Aorta (tissue), 5 donors: ENCODE data around the gene PCSK6. TPM values are rescaled to one million over a fixed set of nuclear protein-coding genes. Genes with fewer than 3 reads are reported as not detected.
"Not testable (repeated sequence)": the region's sequence is repeated elsewhere in the genome, so short reads cannot be mapped to it uniquely, and the experiment has no call there.

Experiments used
- ATAC-seq: fragments of 200-7000 bp; cut with Tn5 transposase; one replicate; pipeline ENCODE4 v1.9.1; 2022; ENCODE audit warnings: moderate library complexity; ENCODE audit not compliant: low FRiP score
- DNase-seq, 2 donors: peaks; one replicate each; pipeline ENCODE4 v3.0.0-alpha.2; 2020
- H3K27ac ChIP-seq, 2 donors: one replicate each; pipeline ENCODE4 v1.5.1; 2013; ENCODE audit warnings: low read length in 2 of 2, mild to moderate bottlenecking in 2 of 2, moderate library complexity in 2 of 2, control low read depth in 1 of 2, inconsistent platforms in 1 of 2, low read depth in 1 of 2
- H3K27me3 ChIP-seq, 2 donors: one replicate each; pipeline ENCODE4 v1.6.1; 2013; ENCODE audit warnings: control low read depth in 1 of 2, low read length in 1 of 2, mild to moderate bottlenecking in 1 of 2, moderate library complexity in 1 of 2; ENCODE audit not compliant: insufficient read depth in 2 of 2, control insufficient read depth in 1 of 2
- H3K36me3 ChIP-seq, 2 donors: one replicate each; pipeline ENCODE4 v1.6.1; 2013; ENCODE audit warnings: control low read depth in 1 of 2, low read length in 1 of 2, mild to moderate bottlenecking in 1 of 2; ENCODE audit not compliant: insufficient read depth in 2 of 2, control insufficient read depth in 1 of 2
- H3K4me1 ChIP-seq, 2 donors: one replicate each; pipeline ENCODE4 v1.6.1; 2013; ENCODE audit warnings: low read length in 2 of 2, control low read depth in 1 of 2, mild to moderate bottlenecking in 1 of 2, moderate library complexity in 1 of 2; ENCODE audit not compliant: insufficient read depth in 2 of 2, control insufficient read depth in 1 of 2
- H3K4me3 ChIP-seq, 2 donors: one replicate each; pipeline ENCODE4 v1.5.1; 2013; ENCODE audit warnings: low read length in 2 of 2, control low read depth in 1 of 2, mild to moderate bottlenecking in 1 of 2
- H3K9me3 ChIP-seq: one replicate; pipeline ENCODE4 v1.6.1; 2013; ENCODE audit warnings: mild to moderate bottlenecking, low read length; ENCODE audit not compliant: control insufficient read depth
- WGBS, 2 donors: extraction: QIAGEN DNeasy Blood & Tissue Kit; methylation state at CpG; one replicate each; pipeline ENCODE4 v1.1.7; 2013; 5-methylcytosine and 5-hydroxymethylcytosine counted together
- intact Hi-C, 2 donors: fragments of 100-400 bp; cut with DNase I; formaldehyde crosslinking; loops; one replicate each; pipeline versions ENCODE4 v1.14.2 to v1.15.0; 2022
- polyA plus RNA-seq, 2 donors: library from polyadenylated mRNA; stranded (reverse); fragments of 200-250 nt; gene quantifications; one replicate each; pipeline ENCODE4 v1.2.3, GENCODE V29; 2013
- total RNA-seq, 2 donors: library from RNA; stranded (reverse); fragmentation: NEBNext Ultra II Directional; extraction: Animal tissue kit (Norgen Biotek cat#: 25700); gene quantifications; one replicate each; pipeline ENCODE4 v1.2.1, GENCODE V29; 2021
- donor health status: healthy with polysubstance abuse.
- donor health status: Bipolar disorder and iron deficiency.
- donor health status: DM: no; HTN: no; CAD: no.
- donor health status: DM: no; HTN: no; CAD: no.
- donor health status: DM: yes; HTN: yes; CAD: no.

PCSK6 gene
- total and polyA plus RNA-seq, 4 donors: 1.6 to 11.2 (median 5.0) TPM; not detected in 1

DNA sequence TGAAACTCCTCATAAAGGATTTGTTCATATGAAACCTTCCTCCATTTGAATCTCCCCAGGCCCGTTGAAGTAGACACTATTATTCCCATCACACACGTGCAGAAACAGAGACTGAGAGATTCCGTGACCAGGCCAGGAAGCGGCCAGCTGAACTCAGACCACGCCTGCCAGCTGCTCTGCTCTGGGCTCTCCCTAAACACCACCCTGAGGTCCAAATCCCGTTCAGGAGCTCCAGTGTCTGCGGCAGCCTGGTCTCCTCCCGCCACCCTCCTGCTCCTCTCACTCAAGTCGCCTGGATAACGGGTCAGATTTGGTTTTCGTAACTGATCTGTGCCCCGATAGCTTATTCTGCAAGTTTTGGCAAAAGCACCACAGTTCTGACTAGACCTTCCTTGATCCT lies 140.9 kb downstream of the PCSK6 start:
- Histone ChIP-seq H3K4me1 (no peaks in the 10 kb centered on the region), H3K9me3 (no peaks in the 10 kb centered on the region), H3K4me3 (no peak overlapping the region), H3K27me3 (no peaks in the 10 kb centered on the region), H3K36me3 (no peaks in the 10 kb centered on the region), H3K27ac (no peak overlapping the region)
- WGBS, 2 donors: 45 to 55% methylated on average over 12 of the region's 12 CpGs
- ATAC-seq (no peak), DNase-seq (no peak)
- intact Hi-C loops: no loop called here

DNA sequence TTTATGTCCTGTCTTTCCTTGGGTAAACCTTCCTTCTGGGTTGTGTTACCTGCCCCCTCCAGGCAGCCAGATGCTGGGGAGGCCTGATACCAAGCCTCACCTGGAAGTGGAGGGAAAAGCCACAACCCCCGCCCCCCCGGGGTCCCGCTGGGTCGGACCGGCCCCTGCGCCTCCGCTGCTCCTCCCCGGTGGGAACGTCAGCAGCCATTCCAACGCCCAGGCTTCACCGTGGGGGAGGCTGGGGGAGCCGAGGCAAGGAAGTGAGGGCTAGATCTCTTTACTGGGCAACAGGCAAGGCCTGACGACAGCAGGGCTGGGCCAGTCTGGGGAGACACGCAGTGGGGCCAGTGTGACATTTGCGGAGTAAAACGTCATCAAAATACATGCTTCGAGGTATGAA lies 141.5 kb downstream of the PCSK6 start:
- no peak overlapping the region for H3K4me3 ChIP-seq
- H3K4me1 ChIP-seq: no peaks in the 10 kb centered on the region
- H3K36me3 ChIP-seq: no peaks in the 10 kb centered on the region
- no peaks in the 10 kb centered on the region for H3K27me3 ChIP-seq
- ATAC-seq: peak; percentile 7
- no peak for DNase-seq
- H3K9me3 ChIP-seq: no peaks in the 10 kb centered on the region
- intact Hi-C loops: no loop called here
- 65 to 69% methylated on average over 16 to 17 of the region's 17 CpGs for WGBS, 2 donors
- H3K27ac ChIP-seq: no peak overlapping the region

DNA sequence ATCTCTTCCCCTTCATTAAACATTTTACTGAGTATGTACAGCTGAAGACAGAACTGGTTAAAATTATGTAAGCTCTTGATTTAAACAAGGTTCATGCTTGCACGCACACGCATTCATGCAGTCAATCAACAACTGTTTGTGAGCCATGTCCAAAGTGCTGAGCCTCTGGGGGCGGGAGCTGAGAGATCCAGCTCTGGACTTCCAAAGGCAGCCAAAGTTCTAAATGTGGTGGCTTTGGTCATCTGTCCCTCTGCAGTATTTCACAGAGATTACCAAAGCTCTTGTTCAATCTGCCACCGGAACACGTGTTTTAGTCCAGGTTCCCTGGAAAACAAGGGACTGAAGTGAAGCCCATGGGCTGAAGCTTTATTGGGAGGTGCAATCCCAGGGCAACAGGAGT lies 142.1 kb downstream of the PCSK6 start:
- DNase-seq (no peak), ATAC-seq (peak; percentile 36)
- 66 to 68% methylated on average over 5 of the region's 5 CpGs for WGBS, 2 donors
- Histone ChIP-seq H3K27me3 (no peaks in the 10 kb centered on the region), H3K4me1 (no peaks in the 10 kb centered on the region), H3K9me3 (no peaks in the 10 kb centered on the region), H3K27ac (no peak overlapping the region), H3K4me3 (no peak overlapping the region), H3K36me3 (no peaks in the 10 kb centered on the region)
- intact Hi-C loops: no loop called here

DNA sequence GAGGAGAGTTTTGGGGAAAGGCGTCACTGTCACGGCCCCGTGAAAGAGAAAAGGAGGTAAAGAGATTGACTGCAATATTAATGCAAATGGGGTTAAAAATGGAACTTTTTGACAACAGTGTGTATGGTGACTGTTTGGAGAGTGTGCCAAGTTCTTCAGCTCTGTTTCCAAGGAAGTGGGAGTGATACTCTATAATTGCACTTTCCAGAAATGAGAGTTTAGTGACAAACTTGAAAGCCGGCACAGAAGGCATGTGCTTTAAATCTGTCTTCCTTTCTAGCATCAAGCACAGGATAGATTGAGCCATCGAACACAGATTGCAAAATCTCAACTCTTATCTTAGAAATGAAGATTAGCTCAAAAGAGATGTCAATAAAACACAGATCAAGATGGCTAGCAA lies 142.6 kb downstream of the PCSK6 start:
- intact Hi-C loops: no loop called here
- ATAC-seq (no peak), DNase-seq (no peak)
- Histone ChIP-seq H3K9me3 (no peaks in the 10 kb centered on the region), H3K4me3 (no peak overlapping the region), H3K27ac (no peak overlapping the region), H3K36me3 (no peaks in the 10 kb centered on the region), H3K4me1 (no peaks in the 10 kb centered on the region), H3K27me3 (no peaks in the 10 kb centered on the region)
- 52 to 64% methylated on average over 5 of the region's 5 CpGs for WGBS, 2 donors

DNA sequence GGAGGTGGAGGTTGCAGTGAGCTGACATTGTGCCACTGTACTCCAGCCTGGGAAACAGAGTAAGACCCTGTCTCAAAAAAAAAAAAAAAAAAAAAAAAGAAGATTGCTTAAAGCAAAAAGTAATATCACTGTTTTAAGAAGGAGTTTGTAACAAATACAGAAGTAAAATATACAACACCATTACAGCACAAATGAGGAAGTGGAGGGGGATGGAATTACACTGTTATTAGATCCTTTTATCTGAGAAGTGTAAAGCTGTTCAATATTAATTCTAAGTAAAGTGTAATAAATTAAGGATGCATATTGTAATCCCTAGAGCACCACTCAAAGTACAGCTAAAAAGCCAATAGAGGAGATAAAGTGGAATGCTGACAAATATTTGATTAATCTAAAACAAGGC lies 147.5 kb downstream of the PCSK6 start:
- Histone ChIP-seq H3K36me3 (no peaks in the 10 kb centered on the region), H3K4me3 (no peak overlapping the region), H3K4me1 (no peaks in the 10 kb centered on the region), H3K27ac (no peak overlapping the region), H3K9me3 (no peaks in the 10 kb centered on the region), H3K27me3 (no peaks in the 10 kb centered on the region)
- no peak for ATAC-seq
- DNase-seq: no peak
- intact Hi-C loops: no loop called here

DNA sequence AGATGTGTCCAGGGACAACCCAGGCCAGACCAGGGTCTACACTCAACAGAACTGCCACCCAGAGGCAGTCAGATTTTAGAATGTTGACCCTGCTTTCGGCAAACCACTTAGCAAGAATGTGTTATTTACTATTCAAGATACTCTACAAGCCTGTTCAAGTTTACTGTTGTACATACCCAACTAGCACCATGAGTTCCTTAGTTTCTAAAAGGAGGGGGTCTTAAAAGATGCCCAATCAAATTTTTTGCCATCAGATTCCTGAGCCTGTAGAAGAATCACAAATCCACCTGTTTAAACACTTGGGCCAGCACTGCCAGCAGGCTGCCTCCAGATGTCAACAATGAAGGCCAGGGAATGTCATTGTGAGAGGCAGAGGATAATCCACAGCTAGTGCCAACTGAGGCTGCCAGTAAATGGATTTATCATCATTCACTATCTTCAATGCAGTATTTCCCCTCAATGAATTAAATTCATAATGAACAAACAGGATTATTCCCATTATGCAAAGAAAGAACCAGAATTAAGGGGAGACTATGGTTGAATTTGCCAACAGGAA lies 150.9 kb downstream of the PCSK6 start:
- Histone ChIP-seq H3K4me1 (no peaks in the 10 kb centered on the region), H3K9me3 (peaks cover 1% of the 10 kb centered on the region), H3K27ac (no peak overlapping the region), H3K4me3 (no peak overlapping the region), H3K36me3 (no peaks in the 10 kb centered on the region), H3K27me3 (no peaks in the 10 kb centered on the region)
- no peak for ATAC-seq
- 52 to 61% methylated on average over 1 of the region's 1 CpG for WGBS, 2 donors
- DNase-seq: no peak
- intact Hi-C loops: no loop called here

DNA sequence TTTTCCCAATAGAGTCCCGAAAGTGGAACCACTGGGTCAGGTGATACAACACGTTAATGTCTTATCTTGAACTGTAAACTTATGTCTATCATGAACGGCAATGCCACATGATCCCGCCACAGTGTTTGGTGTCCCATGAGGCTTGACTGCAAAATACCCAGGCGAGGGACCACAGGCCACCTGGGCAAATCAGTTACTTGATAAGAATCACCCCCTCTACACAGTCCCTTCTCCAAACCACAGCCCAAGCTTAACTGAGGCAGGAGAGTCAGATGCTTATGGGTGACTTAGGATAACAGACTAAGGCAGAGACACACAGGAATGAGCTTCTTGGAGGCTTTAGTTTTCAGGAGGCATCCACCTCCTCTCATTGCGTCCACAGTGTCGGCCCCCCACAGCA lies 151.5 kb downstream of the PCSK6 start:
- Histone ChIP-seq H3K4me3 (no peak overlapping the region), H3K36me3 (no peaks in the 10 kb centered on the region), H3K9me3 (peaks cover 1% of the 10 kb centered on the region), H3K27me3 (no peaks in the 10 kb centered on the region), H3K4me1 (no peaks in the 10 kb centered on the region), H3K27ac (no peak overlapping the region)
- ATAC-seq: no peak
- intact Hi-C loops: no loop called here
- 71 to 73% methylated on average over 7 of the region's 7 CpGs for WGBS, 2 donors
- DNase-seq: no peak

DNA sequence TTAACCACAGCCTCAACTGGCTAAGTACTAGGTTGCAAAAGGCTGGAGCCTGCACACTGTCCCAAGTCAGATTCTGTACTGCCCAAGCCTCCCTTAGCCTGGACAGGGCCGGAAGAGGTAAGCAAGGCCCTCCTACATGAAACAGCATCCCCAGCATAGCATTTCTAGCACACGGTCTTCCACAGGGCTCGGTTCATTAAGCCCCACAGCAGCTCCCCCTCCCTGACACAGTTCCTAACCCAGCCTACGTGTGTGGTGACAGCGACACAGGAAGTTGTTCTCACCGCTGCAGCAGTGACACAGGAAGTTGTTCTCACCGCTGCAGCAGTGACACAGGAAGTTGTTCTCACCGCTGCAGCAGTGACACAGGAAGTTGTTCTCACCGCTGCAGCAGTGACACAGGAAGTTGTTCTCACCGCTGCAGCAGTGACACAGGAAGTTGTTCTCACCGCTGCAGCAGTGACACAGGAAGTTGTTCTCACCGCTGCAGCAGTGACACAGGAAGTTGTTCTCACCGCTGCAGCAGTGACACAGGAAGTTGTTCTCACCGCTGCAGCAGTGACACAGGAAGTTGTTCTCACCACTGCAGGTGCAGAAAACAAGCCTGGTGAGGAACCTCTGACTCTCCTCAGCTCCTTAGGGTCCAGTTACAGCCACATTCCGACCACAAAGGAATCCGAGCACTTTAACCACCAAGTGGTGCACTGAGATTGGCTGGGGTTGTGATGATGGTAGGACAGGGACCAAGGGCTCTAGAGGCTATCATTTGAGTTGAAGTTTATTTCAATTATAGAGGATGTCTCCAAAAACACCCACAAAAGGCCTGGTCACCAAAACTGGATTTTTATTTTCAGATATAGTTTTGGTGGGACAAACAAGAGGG lies 155.4 kb downstream of the PCSK6 start:
- ATAC-seq, H3K4me1 ChIP-seq, H3K9me3 ChIP-seq, H3K27ac ChIP-seq, H3K4me3 ChIP-seq, H3K36me3 ChIP-seq, H3K27me3 ChIP-seq, intact Hi-C loops, DNase-seq: not testable (repeated sequence)
- 85 to 91% methylated on average over 10 to 12 of the region's 16 CpGs for WGBS, 2 donors

DNA sequence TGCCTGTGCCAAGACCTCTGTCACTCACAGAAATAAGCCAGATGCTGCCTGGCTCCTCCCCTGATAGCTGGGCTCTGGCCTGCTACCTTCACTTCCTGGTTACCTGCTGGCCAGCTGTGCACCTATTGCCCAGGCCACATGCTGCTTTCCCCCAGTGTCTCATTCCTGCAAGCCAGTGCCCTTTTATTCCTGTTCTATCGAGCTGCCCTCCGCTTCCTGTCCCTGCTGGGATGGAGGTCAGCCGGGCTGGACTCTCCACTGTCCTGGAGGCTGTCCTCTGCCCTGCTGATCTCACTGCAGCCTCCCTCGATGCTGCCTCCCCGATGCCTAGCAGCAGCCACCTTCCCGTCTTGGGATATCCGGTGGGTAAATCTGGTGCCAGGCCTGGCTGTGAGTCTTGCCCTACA lies 157.4 kb downstream of the PCSK6 start:
- Histone ChIP-seq H3K36me3 (no peaks in the 10 kb centered on the region), H3K27ac (no peak overlapping the region), H3K4me3 (no peak overlapping the region), H3K9me3 (peaks cover 1% of the 10 kb centered on the region), H3K27me3 (no peaks in the 10 kb centered on the region), H3K4me1 (no peaks in the 10 kb centered on the region)
- DNase-seq (no peak), ATAC-seq (no peak)
- intact Hi-C loops: no loop called here
- 83 to 87% methylated on average over 7 of the region's 7 CpGs for WGBS, 2 donors
